ENCODE results near the gene NPPB. TPM values are rescaled to one million over a fixed set of nuclear protein-coding genes. Genes with fewer than 3 reads are reported as not detected.

NPPB gene
- total and polyA plus RNA-seq, 9 of the 15 experiments (the other 6 are each of a cell fraction or from before 2014, with no cell fraction given): not detected

DNA sequence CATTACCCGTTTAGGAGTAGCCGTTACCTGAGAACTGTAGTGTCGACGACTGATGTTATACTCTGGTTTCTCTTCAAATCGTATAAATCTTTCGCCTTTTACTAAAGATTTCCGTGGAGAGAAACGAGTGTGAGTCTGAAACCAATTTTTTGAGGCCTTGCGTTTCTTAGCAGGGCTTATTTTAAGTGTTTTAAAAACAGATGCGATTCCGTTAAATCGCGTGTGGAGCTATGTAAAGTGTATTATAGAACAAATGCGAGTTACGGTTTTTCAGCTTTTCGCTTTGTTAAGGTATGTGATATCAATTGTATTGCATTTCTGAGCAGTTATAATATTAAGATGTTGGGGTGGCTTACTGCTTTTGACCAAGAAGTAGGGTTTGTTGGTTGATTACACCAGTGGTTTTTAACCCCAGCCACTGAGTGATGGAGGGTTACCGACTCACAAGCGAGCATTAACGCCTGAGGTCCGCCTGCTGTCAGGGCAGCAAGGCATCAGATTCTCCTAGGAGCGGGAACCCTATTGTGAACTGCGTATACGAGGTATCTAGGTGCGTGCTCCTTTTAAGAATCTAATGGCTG is 49.4 kb upstream of the NPPB start (continued):
- no peak for TF ChIP-seq TAF7 (tag; IDR thresholded peaks at IDR 0.05)
- TF ChIP-seq, protein P1, sequence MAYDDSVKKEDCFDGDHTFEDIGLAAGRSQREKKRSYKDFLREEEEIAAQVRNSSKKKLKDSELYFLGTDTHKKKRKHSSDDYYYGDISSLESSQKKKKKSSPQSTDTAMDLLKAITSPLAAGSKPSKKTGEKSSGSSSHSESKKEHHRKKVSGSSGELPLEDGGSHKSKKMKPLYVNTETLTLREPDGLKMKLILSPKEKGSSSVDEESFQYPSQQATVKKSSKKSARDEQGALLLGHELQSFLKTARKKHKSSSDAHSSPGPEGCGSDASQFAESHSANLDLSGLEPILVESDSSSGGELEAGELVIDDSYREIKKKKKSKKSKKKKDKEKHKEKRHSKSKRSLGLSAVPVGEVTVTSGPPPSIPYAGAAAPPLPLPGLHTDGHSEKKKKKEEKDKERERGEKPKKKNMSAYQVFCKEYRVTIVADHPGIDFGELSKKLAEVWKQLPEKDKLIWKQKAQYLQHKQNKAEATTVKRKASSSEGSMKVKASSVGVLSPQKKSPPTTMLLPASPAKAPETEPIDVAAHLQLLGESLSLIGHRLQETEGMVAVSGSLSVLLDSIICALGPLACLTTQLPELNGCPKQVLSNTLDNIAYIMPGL (CRISPR knock-in tag; IDR thresholded peaks at IDR 0.05): peak; percentile 54; the same call in 1 of the 2 replicates
- peak; percentile 100 for TF ChIP-seq GTF2F1 (IDR thresholded peaks at IDR 0.05; ENCODE audit: low read depth, low read length)
- TF ChIP-seq ZZZ3 (IDR thresholded peaks at IDR 0.05): peak; percentile 83; the same call in 1 of the 2 replicates
- TF ChIP-seq, protein P2, sequence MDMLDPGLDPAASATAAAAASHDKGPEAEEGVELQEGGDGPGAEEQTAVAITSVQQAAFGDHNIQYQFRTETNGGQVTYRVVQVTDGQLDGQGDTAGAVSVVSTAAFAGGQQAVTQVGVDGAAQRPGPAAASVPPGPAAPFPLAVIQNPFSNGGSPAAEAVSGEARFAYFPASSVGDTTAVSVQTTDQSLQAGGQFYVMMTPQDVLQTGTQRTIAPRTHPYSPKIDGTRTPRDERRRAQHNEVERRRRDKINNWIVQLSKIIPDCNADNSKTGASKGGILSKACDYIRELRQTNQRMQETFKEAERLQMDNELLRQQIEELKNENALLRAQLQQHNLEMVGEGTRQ (CRISPR knock-in tag; IDR thresholded peaks at IDR 0.05): no peak
- TF ChIP-seq, protein P3, sequence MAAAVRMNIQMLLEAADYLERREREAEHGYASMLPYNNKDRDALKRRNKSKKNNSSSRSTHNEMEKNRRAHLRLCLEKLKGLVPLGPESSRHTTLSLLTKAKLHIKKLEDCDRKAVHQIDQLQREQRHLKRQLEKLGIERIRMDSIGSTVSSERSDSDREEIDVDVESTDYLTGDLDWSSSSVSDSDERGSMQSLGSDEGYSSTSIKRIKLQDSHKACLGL (CRISPR knock-in tag; IDR thresholded peaks at IDR 0.05; ENCODE audit: borderline replicate concordance, poor library complexity, severe bottlenecking): peak; percentile 28
- no peak for TF ChIP-seq MCM3 (IDR thresholded peaks at IDR 0.05)
- TF ChIP-seq, protein P4, sequence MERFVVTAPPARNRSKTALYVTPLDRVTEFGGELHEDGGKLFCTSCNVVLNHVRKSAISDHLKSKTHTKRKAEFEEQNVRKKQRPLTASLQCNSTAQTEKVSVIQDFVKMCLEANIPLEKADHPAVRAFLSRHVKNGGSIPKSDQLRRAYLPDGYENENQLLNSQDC (CRISPR knock-in tag; IDR thresholded peaks at IDR 0.05): peak; percentile 100
- TF ChIP-seq ZNF239 (CRISPR knock-in tag; IDR thresholded peaks at IDR 0.05): peak; percentile 68
- TF ChIP-seq POU5F1 (IDR thresholded peaks at IDR 0.05; ENCODE audit: borderline replicate concordance, low read depth, low read length, partially characterized antibody): peak; percentile 19
- TF ChIP-seq, protein P5, sequence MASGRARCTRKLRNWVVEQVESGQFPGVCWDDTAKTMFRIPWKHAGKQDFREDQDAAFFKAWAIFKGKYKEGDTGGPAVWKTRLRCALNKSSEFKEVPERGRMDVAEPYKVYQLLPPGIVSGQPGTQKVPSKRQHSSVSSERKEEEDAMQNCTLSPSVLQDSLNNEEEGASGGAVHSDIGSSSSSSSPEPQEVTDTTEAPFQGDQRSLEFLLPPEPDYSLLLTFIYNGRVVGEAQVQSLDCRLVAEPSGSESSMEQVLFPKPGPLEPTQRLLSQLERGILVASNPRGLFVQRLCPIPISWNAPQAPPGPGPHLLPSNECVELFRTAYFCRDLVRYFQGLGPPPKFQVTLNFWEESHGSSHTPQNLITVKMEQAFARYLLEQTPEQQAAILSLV (tag; IDR thresholded peaks at IDR 0.05): peak; percentile 72
- peak; percentile 82 for TF ChIP-seq PYGO2 (tag; IDR thresholded peaks at IDR 0.05)
- peak; percentile 78; the same call in 1 of the 2 replicates for TF ChIP-seq ARID2 (IDR thresholded peaks at IDR 0.05)
- TF ChIP-seq ZBED1 (IDR thresholded peaks at IDR 0.05): peak; percentile 100
- TF ChIP-seq, protein P6, sequence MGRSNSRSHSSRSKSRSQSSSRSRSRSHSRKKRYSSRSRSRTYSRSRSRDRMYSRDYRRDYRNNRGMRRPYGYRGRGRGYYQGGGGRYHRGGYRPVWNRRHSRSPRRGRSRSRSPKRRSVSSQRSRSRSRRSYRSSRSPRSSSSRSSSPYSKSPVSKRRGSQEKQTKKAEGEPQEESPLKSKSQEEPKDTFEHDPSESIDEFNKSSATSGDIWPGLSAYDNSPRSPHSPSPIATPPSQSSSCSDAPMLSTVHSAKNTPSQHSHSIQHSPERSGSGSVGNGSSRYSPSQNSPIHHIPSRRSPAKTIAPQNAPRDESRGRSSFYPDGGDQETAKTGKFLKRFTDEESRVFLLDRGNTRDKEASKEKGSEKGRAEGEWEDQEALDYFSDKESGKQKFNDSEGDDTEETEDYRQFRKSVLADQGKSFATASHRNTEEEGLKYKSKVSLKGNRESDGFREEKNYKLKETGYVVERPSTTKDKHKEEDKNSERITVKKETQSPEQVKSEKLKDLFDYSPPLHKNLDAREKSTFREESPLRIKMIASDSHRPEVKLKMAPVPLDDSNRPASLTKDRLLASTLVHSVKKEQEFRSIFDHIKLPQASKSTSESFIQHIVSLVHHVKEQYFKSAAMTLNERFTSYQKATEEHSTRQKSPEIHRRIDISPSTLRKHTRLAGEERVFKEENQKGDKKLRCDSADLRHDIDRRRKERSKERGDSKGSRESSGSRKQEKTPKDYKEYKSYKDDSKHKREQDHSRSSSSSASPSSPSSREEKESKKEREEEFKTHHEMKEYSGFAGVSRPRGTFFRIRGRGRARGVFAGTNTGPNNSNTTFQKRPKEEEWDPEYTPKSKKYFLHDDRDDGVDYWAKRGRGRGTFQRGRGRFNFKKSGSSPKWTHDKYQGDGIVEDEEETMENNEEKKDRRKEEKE (IDR thresholded peaks at IDR 0.05; ENCODE audit: borderline replicate concordance in 1 of 2, control insufficient read depth in 1 of 2, low read depth in 2 of 2, low read length in 1 of 2): peak; percentile 84 to 100; a peak in 3 of 4 replicates
- peak; percentile 93 for TF ChIP-seq ZNF354B (CRISPR knock-in tag; IDR thresholded peaks at IDR 0.05)
- TF ChIP-seq FOXP1 (CRISPR knock-in tag; IDR thresholded peaks at IDR 0.05): peak; percentile 98
- TF ChIP-seq NFIX (CRISPR knock-in tag; IDR thresholded peaks at IDR 0.05; ENCODE audit: low read depth): no peak
- TF ChIP-seq BCL6 (CRISPR knock-in tag; IDR thresholded peaks at IDR 0.05): peak; percentile 85
- TF ChIP-seq BDP1 (IDR thresholded peaks at IDR 0.05; ENCODE audit: insufficient read depth, insufficient read length): no peak
- TF ChIP-seq ATF1 (CRISPR knock-in tag; IDR thresholded peaks at IDR 0.05): no peak
- TF ChIP-seq ATF1 (tag; IDR thresholded peaks at IDR 0.05): peak; percentile 79

Data from K562 (cell line).